Endodermal cell (in vitro differentiated cells): Measurements from ENCODE around the gene EDDM13. TPM values are rescaled to one million over a fixed set of nuclear protein-coding genes. Genes with fewer than 3 reads are reported as not detected.

Source experiments
- DNase-seq: peaks from one replicate; pipeline ENCODE4 v3.0.0-alpha.2; 2017
- H3K27ac ChIP-seq: 2 replicates; pipeline ENCODE4 v1.5.1; 2013; ENCODE audit warnings: mild to moderate bottlenecking, low read depth, low read length, moderate library complexity
- H3K27me3 ChIP-seq: 2 replicates; pipeline ENCODE4 v1.6.1; 2013; ENCODE audit warnings: mild to moderate bottlenecking, low read length, moderate library complexity; ENCODE audit not compliant: insufficient read depth, control insufficient read depth, poor library complexity, severe bottlenecking
- H3K36me3 ChIP-seq: 2 replicates; pipeline ENCODE4 v1.7.0; 2013; ENCODE audit warnings: mild to moderate bottlenecking, low read length, moderate library complexity; ENCODE audit not compliant: control insufficient read depth, insufficient read depth
- H3K4me1 ChIP-seq: one replicate; pipeline ENCODE4 v1.7.0; 2013; ENCODE audit warnings: low read length; ENCODE audit not compliant: control insufficient read depth, insufficient read depth
- H3K4me3 ChIP-seq: 2 replicates; pipeline ENCODE4 v1.5.1; 2013; ENCODE audit warnings: mild to moderate bottlenecking, low read length, moderate library complexity
- H3K9ac ChIP-seq: 2 replicates; pipeline ENCODE4 v1.6.1; 2013; ENCODE audit warnings: mild to moderate bottlenecking, low read length, moderate library complexity; ENCODE audit not compliant: poor library complexity, severe bottlenecking; ENCODE audit errors: extremely low read depth
- H3K9me3 ChIP-seq: 2 replicates; pipeline ENCODE4 v1.6.1; 2013; ENCODE audit warnings: mild to moderate bottlenecking, low read length, moderate library complexity; ENCODE audit not compliant: control insufficient read depth
- H3K27ac Mint-ChIP-seq: 2 replicates; pipeline ENCODE4 v1.8.0; 2020; ENCODE audit warnings: mixed read lengths
- H3K27me3 Mint-ChIP-seq: 2 replicates; pipeline ENCODE4 v1.8.0; 2021; ENCODE audit warnings: mild to moderate bottlenecking, mixed read lengths; ENCODE audit not compliant: insufficient read depth
- H3K36me3 Mint-ChIP-seq: 2 replicates; pipeline ENCODE4 v1.8.0; 2020; ENCODE audit warnings: low read depth, mixed read lengths
- H3K4me1 Mint-ChIP-seq: 2 replicates; pipeline ENCODE4 v1.8.0; 2020; ENCODE audit warnings: mixed read lengths
- H3K4me3 Mint-ChIP-seq: 2 replicates; pipeline ENCODE4 v1.8.0; 2020; ENCODE audit warnings: mild to moderate bottlenecking, moderate library complexity, mixed read lengths
- H3K9me3 Mint-ChIP-seq: 2 replicates; pipeline ENCODE4 v1.8.0; 2020; ENCODE audit warnings: mild to moderate bottlenecking, mixed read lengths
- CTCF ChIP-seq: fragments of 200-600 bp; sonication (generic); conservative IDR thresholded peaks from 2 replicates; pipeline ENCODE4 v1.5.0; 2021; ENCODE audit warnings: antibody characterized with exemption, mild to moderate bottlenecking
- WGBS, 2 experiments: methylation state at CpG; one replicate each; pipeline versions ENCODE4 v1.1.5 to v1.1.7; 2013; ENCODE audit warnings: missing lambda C conversion rate in 2 of 2, mixed read lengths in 1 of 2; ENCODE audit not compliant: insufficient coverage in 1 of 2, insufficient read length in 1 of 2; 5-methylcytosine and 5-hydroxymethylcytosine counted together
- total RNA-seq, 2 donors: library from RNA; stranded (reverse); fragmentation: NEBNext Ultra II Directional in 1 of 2; extraction: Animal tissue kit (Norgen Biotek cat#: 25700) in 1 of 2; gene quantifications; 2 replicates in 1 of 2; 3 replicates in 1 of 2; pipeline ENCODE4 v1.2.1, GENCODE V29; 2021

The EDDM13 gene
- total RNA-seq, 2 donors from 2014 or later, result not detected

DNA sequence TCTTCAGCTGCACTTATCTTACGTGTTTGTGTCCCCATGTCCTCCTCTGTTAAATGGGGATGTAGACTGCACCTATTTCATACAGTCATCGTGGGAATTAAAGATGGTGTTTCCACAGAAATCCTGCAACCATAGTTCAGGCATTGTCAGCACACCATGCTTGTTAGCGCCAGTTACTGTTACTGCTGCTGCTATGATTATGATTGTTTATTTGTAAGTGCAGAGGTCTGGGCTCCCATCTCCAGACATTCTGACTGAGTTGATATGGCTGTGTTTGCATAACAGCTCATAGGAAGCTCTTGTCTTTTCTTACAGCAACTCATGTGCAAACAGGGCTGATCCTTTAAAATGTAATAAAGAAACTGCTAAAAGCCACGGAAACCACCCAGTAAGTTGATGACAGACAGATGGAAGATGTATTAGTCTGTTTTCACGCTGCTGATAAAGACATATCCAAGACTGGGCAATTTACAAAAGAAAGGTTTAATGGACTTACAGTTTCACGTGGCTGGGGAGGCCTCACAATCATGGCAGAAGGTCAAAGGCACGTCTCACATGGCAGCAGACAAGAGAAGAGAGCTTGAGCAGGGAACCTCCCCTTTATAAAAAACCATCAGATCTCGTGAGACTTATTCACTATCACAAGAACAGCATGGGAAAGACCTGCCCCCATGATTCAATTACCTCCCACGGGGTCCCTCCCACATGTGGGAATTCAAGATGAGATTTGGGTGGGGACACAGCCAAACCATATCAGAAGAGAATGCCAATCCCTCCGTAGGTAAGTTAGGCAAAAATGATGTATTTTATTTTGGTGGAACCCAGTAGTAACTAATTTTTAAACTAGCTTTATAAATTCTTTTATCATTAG, 40.5 kb downstream of the EDDM13 start:
- H3K9ac ChIP-seq, result no peak overlapping the region
- peaks cover 7% of the 10 kb centered on the region for H3K9me3 Mint-ChIP-seq
- no peaks in the 10 kb centered on the region for H3K27me3 ChIP-seq
- H3K4me3 ChIP-seq, result peak overlapping the region; percentile 18
- no peaks in the 10 kb centered on the region for H3K4me1 ChIP-seq
- 87 to 91% methylated on average over 7 to 10 of the region's 10 CpGs for WGBS, 2 experiments
- DNase-seq, result no peak
- H3K36me3 ChIP-seq, result peaks cover 29% of the 10 kb centered on the region
- peaks cover 12% of the 10 kb centered on the region for H3K4me1 Mint-ChIP-seq
- no peaks in the 10 kb centered on the region for H3K9me3 ChIP-seq
- no peak for TF ChIP-seq CTCF
- no peak overlapping the region for H3K27ac Mint-ChIP-seq
- peak overlapping the region; percentile 79 for H3K4me3 Mint-ChIP-seq
- no peaks in the 10 kb centered on the region for H3K27me3 Mint-ChIP-seq
- H3K36me3 Mint-ChIP-seq, result peaks cover 40% of the 10 kb centered on the region
- no peak overlapping the region for H3K27ac ChIP-seq

DNA sequence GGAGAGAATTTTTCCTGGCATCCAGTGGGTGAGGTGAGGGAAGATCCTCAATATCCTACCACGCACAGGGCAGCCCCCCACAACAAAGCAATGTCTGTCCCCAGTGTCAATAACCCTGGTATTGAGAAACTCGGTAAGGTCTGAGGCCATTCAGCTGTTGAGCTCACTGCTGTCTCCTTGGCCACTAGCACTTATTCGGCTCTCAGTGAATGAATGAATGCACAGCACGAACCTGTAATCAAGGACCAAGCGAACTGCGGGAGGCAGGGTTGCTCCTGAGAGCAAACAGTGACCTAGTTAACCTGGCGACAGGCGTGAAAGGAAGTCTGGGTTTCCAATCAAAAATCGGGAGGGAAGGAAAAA, 41.5 kb downstream of the EDDM13 start:
- 1 to 2% methylated on average over 9 of the region's 9 CpGs for WGBS, 2 experiments

GRCh38 chr19:56314381-56315076, 42.0 kb downstream of the EDDM13 start, which contains the start of gene ZSCAN5A:
Gene ZSCAN5A (minus strand): TSS chr19:56314839. CDS start chr19:56225046, 89,793 bp downstream.
- peaks cover 7% of the 10 kb centered on the region for H3K9me3 Mint-ChIP-seq
- peak within 1 kb of the TSS; percentile 79 for H3K4me3 Mint-ChIP-seq
- H3K27ac Mint-ChIP-seq, result peak within 1 kb of the TSS; percentile 94
- Histone ChIP-seq H3K27me3 (no peaks in the 10 kb centered on the region), H3K27ac (peak within 1 kb of the TSS; percentile 98), H3K9ac (peak within 1 kb of the TSS; percentile 92), H3K9me3 (no peaks in the 10 kb centered on the region), H3K36me3 (peaks cover 20% of the 10 kb centered on the region), H3K4me1 (no peaks in the 10 kb centered on the region), H3K4me3 (peak within 1 kb of the TSS; percentile 90)
- TF ChIP-seq CTCF, result no peak
- H3K27me3 Mint-ChIP-seq, result peaks cover 3% of the 10 kb centered on the region
- peaks cover 30% of the 10 kb centered on the region for H3K36me3 Mint-ChIP-seq
- H3K4me1 Mint-ChIP-seq, result peaks cover 12% of the 10 kb centered on the region
- DNase-seq, result peak; percentile 97
- WGBS, 2 experiments, result 0% methylated on average over 31 to 47 of the region's 47 CpGs

More for the DNA sequence above, 41.5 kb downstream of the EDDM13 start:
- Histone ChIP-seq H3K27me3 (no peaks in the 10 kb centered on the region), H3K9ac (peak overlapping the region; percentile 92), H3K36me3 (peaks cover 24% of the 10 kb centered on the region), H3K9me3 (no peaks in the 10 kb centered on the region), H3K4me3 (peak overlapping the region; percentile 90), H3K4me1 (no peaks in the 10 kb centered on the region), H3K27ac (peak overlapping the region; percentile 98)
- H3K4me3 Mint-ChIP-seq, result peak overlapping the region; percentile 79
- DNase-seq, result peak; percentile 82
- peaks cover 34% of the 10 kb centered on the region for H3K36me3 Mint-ChIP-seq
- peak overlapping the region; percentile 94 for H3K27ac Mint-ChIP-seq
- peaks cover 12% of the 10 kb centered on the region for H3K4me1 Mint-ChIP-seq
- H3K27me3 Mint-ChIP-seq, result no peaks in the 10 kb centered on the region
- peaks cover 7% of the 10 kb centered on the region for H3K9me3 Mint-ChIP-seq
- TF ChIP-seq CTCF, result no peak
